HL-60 (cell line): ENCODE results near the gene LDAH.

Experiments used
- DNase-seq, 2 experiments: peaks; one replicate each; pipeline ENCODE4 v3.0.0-alpha.2; 2010 to 2020; ENCODE audit warnings: low read depth in 1 of 2, low spot score in 1 of 2
- H3K27ac ChIP-seq: fragments of 250-450 bp; sonication (Bioruptor Pico); replicated peaks from 2 replicates; pipeline ENCODE4 v1.5.1; 2020; ENCODE audit warnings: mild to moderate bottlenecking, moderate library complexity
- H3K27me3 ChIP-seq: fragments of 250-450 bp; sonication (Bioruptor Pico); 2 replicates; pipeline ENCODE4 v1.5.1; 2021; ENCODE audit warnings: mild to moderate bottlenecking, moderate library complexity; ENCODE audit not compliant: insufficient read depth, poor library complexity, severe bottlenecking
- H3K4me3 ChIP-seq: replicated peaks from 2 replicates; pipeline ENCODE4 v1.5.1; 2011; ENCODE audit warnings: mild to moderate bottlenecking, control low read depth, low read length; ENCODE audit not compliant: insufficient read depth
- CTCF ChIP-seq: IDR thresholded peaks from one replicate; pipeline ENCODE4 v1.5.1; 2011; ENCODE audit warnings: low read length, control low read depth, inconsistent platforms; ENCODE audit not compliant: insufficient read depth
- GABPA ChIP-seq: IDR thresholded peaks from 2 replicates; pipeline ENCODE4 v1.6.1; 2012; ENCODE audit warnings: low read depth
- POLR2AphosphoS5 ChIP-seq: IDR thresholded peaks from 2 replicates; pipeline ENCODE4 v1.6.1; 2012; ENCODE audit warnings: low read depth
- REST ChIP-seq: IDR thresholded peaks from 2 replicates; pipeline ENCODE4 v1.6.1; 2012; ENCODE audit warnings: low read depth; ENCODE audit not compliant: insufficient replicate concordance
- SPI1 ChIP-seq: IDR thresholded peaks from 2 replicates; pipeline ENCODE4 v1.6.1; 2012; ENCODE audit warnings: low read depth, mild to moderate bottlenecking, borderline replicate concordance

Gene LDAH

GRCh38 chr2:20728114-20728758, 94.7 kb downstream of the LDAH start:
- peak in 1 of 2 experiments; percentile 41 for DNase-seq
- H3K27ac ChIP-seq = peak overlapping the region; percentile 27; the same call in 1 of the 2 replicates
- no peak for TF ChIP-seq CTCF
- TF ChIP-seq POLR2AphosphoS5 = no peak
- TF ChIP-seq SPI1 = no peak
- TF ChIP-seq REST = no peak
- no peak for TF ChIP-seq GABPA
- H3K27me3 ChIP-seq = no peaks in the 10 kb centered on the region
- no peak overlapping the region for H3K4me3 ChIP-seq

GRCh38 chr2:20726913-20727312, 96.0 kb downstream of the LDAH start:
- no peak for DNase-seq
- H3K27me3 ChIP-seq = no peaks in the 10 kb centered on the region
- H3K4me3 ChIP-seq = no peak overlapping the region
- H3K27ac ChIP-seq = no peak overlapping the region
- TF ChIP-seq GABPA = no peak
- TF ChIP-seq POLR2AphosphoS5 = no peak
- no peak for TF ChIP-seq REST
- TF ChIP-seq CTCF = no peak
- no peak for TF ChIP-seq SPI1

- no peak overlapping the region for H3K27ac ChIP-seq
- no peaks in the 10 kb centered on the region for H3K27me3 ChIP-seq
- H3K4me3 ChIP-seq = no peak overlapping the region
- no peak for DNase-seq
- TF ChIP-seq SPI1 (no peak), CTCF (no peak), REST (no peak), POLR2AphosphoS5 (no peak), GABPA (no peak)
Observed at GRCh38 chr2:20725782-20726181, 97.1 kb downstream of the LDAH start.
